Right lobe of liver (tissue), 6 donors: ENCODE data around the gene FAM219A. TPM values are rescaled to one million over a fixed set of nuclear protein-coding genes. Genes with fewer than 3 reads are reported as not detected.

Experiments used
- ATAC-seq, 4 donors: fragments of 200-7000 bp; cut with Tn5 transposase; one replicate each; pipeline ENCODE4 v1.9.1; 2020; ENCODE audit warnings: mild to moderate bottlenecking in 4 of 4, moderate library complexity in 4 of 4
- DNase-seq, 3 donors: peaks; one replicate each; pipeline ENCODE4 v3.0.0-alpha.2; 2020
- H3K27ac ChIP-seq, 3 donors: fragments of 200-600 bp; one replicate each; pipeline ENCODE4 v1.8.0; 2022
- H3K27me3 ChIP-seq, 2 donors: fragments of 200-600 bp; one replicate each; pipeline ENCODE4 v1.8.0; 2022
- H3K36me3 ChIP-seq, 4 donors: fragments of 200-600 bp; sonication (generic) in 1 of 4; one replicate each; pipeline versions ENCODE4 v1.5.1 to v1.8.0; 2017 to 2022; ENCODE audit warnings: control low read depth in 1 of 4
- H3K4me1 ChIP-seq, 4 donors: fragments of 200-600 bp; sonication (generic) in 1 of 4; one replicate each; pipeline versions ENCODE4 v1.5.1 to v1.8.0; 2017 to 2022; ENCODE audit warnings: control low read depth in 1 of 4
- H3K4me3 ChIP-seq, 3 donors: fragments of 200-600 bp; one replicate each; pipeline ENCODE4 v1.8.0; 2022
- H3K9me3 ChIP-seq, 4 donors: fragments of 200-600 bp; sonication (generic) in 1 of 4; one replicate each; pipeline versions ENCODE4 v1.5.1 to v1.8.0; 2017 to 2022; ENCODE audit warnings: control low read depth in 1 of 4
- CTCF ChIP-seq, 4 donors: fragments of 200-600 bp in 3 of 4; fragments of 450-650 bp in 1 of 4; IDR thresholded peaks; one replicate each; pipeline versions ENCODE4 v1.5.1 to v1.8.0; 2016 to 2022; ENCODE audit warnings: antibody characterized with exemption in 4 of 4, mild to moderate bottlenecking in 2 of 4
- POLR2A ChIP-seq: fragments of 450-650 bp; IDR thresholded peaks from one replicate; pipeline ENCODE4 v1.6.1; 2017; ENCODE audit warnings: antibody characterized with exemption, mild to moderate bottlenecking
- WGBS: methylation state at CpG from one replicate; pipeline ENCODE4 v1.1.6; 2018; ENCODE audit warnings: low coverage, low lambda C conversion rate; ENCODE audit not compliant: insufficient coverage; ENCODE audit errors: missing lambda C conversion rate; 5-methylcytosine and 5-hydroxymethylcytosine counted together
- intact Hi-C, 2 donors: fragments of 100-400 bp; cut with DNase I; formaldehyde crosslinking; loops; one replicate each; pipeline versions ENCODE4 v1.11.2 to v1.14.1; 2022
- total RNA-seq, 6 experiments: library from RNA; depleted of rRNA in 2 of 6; stranded (reverse); fragments of >200 nt in 2 of 6; fragmentation: NEBNext Ultra II Directional in 3 of 6; extraction: Animal tissue kit (Norgen Biotek cat#: 25700) in 3 of 6; gene quantifications; one replicate each; pipeline versions ENCODE4 v1.1.0 to v1.2.4, GENCODE V29; 2016 to 2023
- donor health status: DM: no; HTN: yes; CAD: no.
- donor health status: DM: no; HTN: no; CAD: no.
- donor health status: DM: no; HTN: no; CAD: no.
- donor health status: DM: no; HTN: yes; CAD: no.
- donor health status: DM: no; HTN: yes; CAD: no.

Gene FAM219A
- total RNA-seq, 6 experiments from 2014 or later, result 4.1 to 10.7 (median 5.3) TPM

- no peak for DNase-seq
Observed at GRCh38 chr9:34413231-34413852, 45.0 kb downstream of the FAM219A start.

GRCh38 chr9:34412336-34412735 lies 46.0 kb downstream of the FAM219A start:
- TF ChIP-seq CTCF (IDR thresholded peaks at IDR 0.05) (no peak), POLR2A (no peak)
- Histone ChIP-seq H3K4me3 (no peak overlapping the region), H3K27ac (no peak overlapping the region), H3K4me1 (no peaks in the 10 kb centered on the region), H3K9me3 (no peaks in the 10 kb centered on the region), H3K27me3 (no peaks in the 10 kb centered on the region), H3K36me3 (no peaks in the 10 kb centered on the region)
- whole genome bisulfite sequencing, result 33% methylated on average over 1 of the region's 1 CpG
- no peak for DNase-seq
- intact Hi-C loops, result no loop called here
- no peak for ATAC-seq

More at GRCh38 chr9:34413231-34413852, 45.0 kb downstream of the FAM219A start:
- no peak overlapping the region for H3K27ac ChIP-seq
- ATAC-seq, result peak in 3 of 4 donors; percentile 38 to 46 (median 44)
- H3K27me3 ChIP-seq, result no peaks in the 10 kb centered on the region
- no peaks in the 10 kb centered on the region for H3K36me3 ChIP-seq
- H3K4me1 ChIP-seq, result no peaks in the 10 kb centered on the region
- no peaks in the 10 kb centered on the region for H3K9me3 ChIP-seq
- TF ChIP-seq CTCF (IDR thresholded peaks at IDR 0.05) (no peak), POLR2A (no peak)
- no peak overlapping the region for H3K4me3 ChIP-seq
- 26% methylated on average over 6 of the region's 6 CpGs for WGBS
- intact Hi-C loops, result no loop called here

- WGBS, result 84% methylated on average over 2 of the region's 2 CpGs
- intact Hi-C loops, result no loop called here
Observed at GRCh38 chr9:34409154-34409553, 49.2 kb downstream of the FAM219A start.

GRCh38 chr9:34408173-34408572 lies 50.2 kb downstream of the FAM219A start:
- WGBS, result 100% methylated on average over 1 of the region's 1 CpG
- H3K36me3 ChIP-seq, result no peaks in the 10 kb centered on the region
- no peak for TF ChIP-seq POLR2A
- TF ChIP-seq CTCF (IDR thresholded peaks at IDR 0.05), result no peak
- intact Hi-C loops, result no loop called here
- DNase-seq, result no peak
- H3K4me3 ChIP-seq, result no peak overlapping the region
- no peak overlapping the region for H3K27ac ChIP-seq
- H3K9me3 ChIP-seq, result no peaks in the 10 kb centered on the region
- H3K27me3 ChIP-seq, result no peaks in the 10 kb centered on the region
- ATAC-seq, result no peak
- no peaks in the 10 kb centered on the region for H3K4me1 ChIP-seq

More at GRCh38 chr9:34409154-34409553, 49.2 kb downstream of the FAM219A start:
- TF ChIP-seq CTCF (IDR thresholded peaks at IDR 0.05) (no peak), POLR2A (no peak)
- DNase-seq (no peak), ATAC-seq (no peak)
- H3K27me3 ChIP-seq, result no peaks in the 10 kb centered on the region
- H3K4me1 ChIP-seq, result no peaks in the 10 kb centered on the region
- no peak overlapping the region for H3K4me3 ChIP-seq
- H3K9me3 ChIP-seq, result no peaks in the 10 kb centered on the region
- H3K36me3 ChIP-seq, result no peaks in the 10 kb centered on the region
- no peak overlapping the region for H3K27ac ChIP-seq
